Measurements from ENCODE around the gene CT45A8.
"Not testable (repeated sequence)": the region's sequence is repeated elsewhere in the genome, so short reads cannot be mapped to it uniquely, and the experiment has no call there.

DNA sequence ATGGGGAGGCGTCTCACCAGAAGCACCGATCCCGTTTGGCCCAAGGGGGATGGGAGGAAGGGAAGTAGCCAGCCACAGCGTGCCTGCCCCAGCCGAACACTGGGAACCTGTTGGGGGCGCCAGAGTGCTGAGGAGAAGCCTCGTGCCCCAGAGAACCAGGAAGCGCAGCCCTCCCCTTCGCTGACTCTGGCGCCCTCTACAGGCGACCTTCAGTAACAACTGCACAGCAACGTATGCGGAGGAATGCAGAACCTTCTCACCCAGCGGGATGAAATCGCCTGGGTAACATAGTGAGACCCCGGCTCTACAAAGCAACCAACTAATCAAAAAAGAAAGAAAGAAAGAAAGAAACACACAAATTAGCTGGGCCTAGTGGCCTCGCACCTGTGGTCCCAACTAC, 34.4 kb downstream of the CT45A8 start, which contains the start of gene CT45A2:
- TF ChIP-seq POLR2AphosphoS5 (IDR thresholded peaks at IDR 0.05; ENCODE audit: low read depth, low read length); YY1 (IDR thresholded peaks at IDR 0.05; ENCODE audit: low read depth); FOXJ3 (CRISPR knock-in tag; IDR thresholded peaks at IDR 0.05): not testable (repeated sequence)
